GM18511 (cell line): ENCODE data around the gene OSBPL3.

Source experiments
- ATAC-seq: cut with Tn5 transposase; IDR thresholded peaks from one replicate; pipeline ENCODE4 v1.9.1; 2021; ENCODE audit warnings: mild to moderate bottlenecking, moderate library complexity; ENCODE audit not compliant: unreplicated experiment

OSBPL3 gene

DNA sequence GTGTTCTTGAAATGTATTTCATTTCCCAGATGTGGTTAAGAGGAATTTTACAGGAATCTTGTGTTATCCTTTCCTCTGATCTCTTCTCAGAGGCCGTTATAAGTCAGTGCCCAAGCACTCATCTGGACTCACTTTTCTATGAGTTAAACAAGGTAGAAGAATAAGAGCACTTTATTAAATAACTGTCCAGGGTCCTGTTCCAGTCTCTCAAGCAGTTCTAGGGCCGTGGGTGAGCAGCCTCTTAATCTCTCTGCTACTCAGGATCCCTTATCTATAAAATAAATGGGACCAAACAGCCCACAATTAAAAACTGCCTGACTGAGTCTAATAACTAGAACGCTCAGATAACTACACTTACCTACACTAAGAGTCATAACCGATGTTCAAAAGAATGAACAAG is 111.2 kb downstream of the OSBPL3 start:
- ATAC-seq = no peak

DNA sequence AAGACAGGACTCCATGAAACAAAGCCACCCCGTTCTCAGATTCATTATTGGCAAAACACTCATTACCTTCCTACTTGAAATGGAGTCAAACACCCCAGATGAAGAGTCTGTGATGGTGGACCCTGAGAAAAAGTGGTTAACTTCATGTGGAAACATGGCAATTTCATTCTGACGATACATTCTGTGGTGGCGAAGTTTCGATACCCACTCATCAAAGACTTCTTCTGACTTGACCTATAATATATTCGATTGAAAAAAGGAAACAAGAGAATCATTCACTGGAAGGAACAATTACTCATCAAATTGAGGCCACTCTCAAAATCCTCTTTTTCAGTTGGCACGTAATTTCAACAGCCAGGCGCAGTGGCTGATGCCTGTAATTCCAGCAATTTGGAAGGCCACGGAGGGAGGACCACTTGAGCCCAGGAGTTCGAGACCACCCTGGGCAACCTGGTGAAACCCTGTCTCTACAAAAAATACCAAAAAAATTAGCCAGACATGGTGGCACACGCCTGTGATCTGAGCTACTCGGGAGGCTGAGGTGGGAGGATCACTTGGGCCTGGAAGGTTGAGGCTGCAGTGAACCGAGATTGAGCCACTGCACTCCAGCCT is 113.9 kb downstream of the OSBPL3 start:
- no peak for ATAC-seq

GRCh38 chr7:24864214-24864817 is 115.7 kb downstream of the OSBPL3 start:
- ATAC-seq = no peak

- no peak for ATAC-seq
Observed at GRCh38 chr7:24863626-24864025, 116.4 kb downstream of the OSBPL3 start.

DNA sequence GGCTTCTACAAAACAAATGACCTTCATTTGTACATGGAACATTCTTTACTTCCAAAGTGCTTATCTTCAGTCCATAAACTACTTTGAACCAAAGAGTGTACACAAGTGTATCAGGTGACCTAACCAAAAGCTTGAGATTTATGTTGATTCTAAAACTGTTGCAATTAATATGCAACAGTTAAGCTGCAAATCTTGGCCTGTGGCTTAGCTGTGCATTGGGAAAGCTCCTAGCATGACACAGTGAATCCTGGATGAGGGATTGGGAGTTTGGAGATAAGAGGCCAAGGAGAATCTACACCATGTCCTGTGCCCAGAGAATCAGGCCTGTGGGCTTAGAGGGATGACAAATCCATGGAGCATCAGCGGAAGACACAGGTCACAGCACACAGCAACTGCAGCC is 117.5 kb downstream of the OSBPL3 start:
- ATAC-seq = no peak

DNA sequence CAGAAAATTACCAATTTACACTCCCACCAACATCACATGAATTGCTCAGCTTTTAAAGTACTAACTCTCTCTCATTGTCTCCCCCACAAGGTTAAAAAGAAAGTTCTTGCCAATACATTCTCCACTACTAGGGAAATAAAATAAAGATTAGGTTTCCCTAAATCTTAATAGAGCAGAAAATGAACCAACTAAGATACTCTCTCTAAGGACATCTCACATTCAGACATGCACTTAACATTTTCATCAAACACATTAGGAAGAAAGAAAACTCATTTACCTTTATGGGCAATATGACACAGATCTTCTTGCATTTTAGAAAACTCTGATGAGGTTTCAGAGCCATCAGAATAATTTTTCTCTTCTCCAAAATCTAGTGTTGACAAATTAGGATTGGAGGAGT is 118.6 kb downstream of the OSBPL3 start:
- ATAC-seq = no peak

GRCh38 chr7:24860611-24861010 is 119.4 kb downstream of the OSBPL3 start:
- ATAC-seq = no peak

DNA sequence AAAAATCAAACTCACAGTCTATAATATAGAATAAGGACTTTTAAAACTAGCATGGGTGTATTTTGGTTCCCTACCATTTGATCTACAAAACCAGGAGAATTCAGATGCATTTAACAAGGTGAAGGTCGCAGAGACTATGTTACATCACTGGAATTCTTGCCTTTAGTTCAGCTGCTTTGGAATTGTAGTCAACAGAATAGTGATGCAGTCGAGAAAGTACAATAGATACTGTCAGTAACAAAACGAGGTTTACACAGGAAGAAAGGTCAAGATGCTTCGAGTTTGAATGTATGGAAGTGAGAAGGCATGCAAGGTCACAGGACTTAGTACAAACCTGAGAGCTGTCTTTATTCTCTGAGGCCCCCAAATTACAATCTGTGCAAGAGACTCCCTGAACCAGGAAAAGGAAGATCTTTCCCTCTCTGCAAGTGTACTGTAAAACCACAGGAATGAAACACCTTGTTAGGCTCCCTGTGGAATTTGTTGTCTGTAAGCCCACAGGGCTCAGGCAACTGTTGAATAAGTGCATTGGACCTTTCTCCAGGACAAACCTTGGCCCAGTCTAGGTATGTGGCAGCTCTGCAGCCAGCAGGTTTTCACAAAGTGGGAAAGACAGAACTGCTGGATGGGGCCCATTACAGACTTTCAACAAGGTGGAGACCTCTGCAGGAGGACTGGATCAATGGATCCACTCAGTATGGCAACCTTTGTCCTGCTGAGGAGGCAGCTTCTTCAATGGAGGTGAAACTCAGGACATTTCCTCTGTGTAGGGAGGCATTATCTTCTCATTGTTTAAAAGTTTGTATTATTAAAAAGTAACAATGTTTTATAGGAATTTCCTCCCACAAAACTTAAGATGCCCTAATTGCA is 121.6 kb downstream of the OSBPL3 start:
- ATAC-seq = no peak

DNA sequence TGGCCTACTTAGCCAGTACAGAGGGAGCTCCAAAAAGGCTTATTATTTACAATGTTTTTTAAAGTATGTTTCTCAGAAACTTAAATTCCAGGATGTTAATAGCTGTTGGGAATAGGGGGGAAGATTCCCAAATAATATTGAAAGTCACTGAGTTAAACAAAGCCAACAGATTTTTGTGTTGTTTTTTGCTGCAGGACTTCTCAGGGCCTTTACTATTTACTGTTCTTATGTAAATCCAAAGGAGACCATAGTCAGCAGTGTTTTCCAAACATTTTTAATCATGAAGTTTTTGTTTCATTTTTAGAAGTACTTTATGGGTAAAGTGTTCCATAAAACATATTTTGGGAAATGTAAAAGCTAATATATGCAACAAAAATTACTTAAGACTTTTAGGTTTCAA is 122.4 kb downstream of the OSBPL3 start:
- ATAC-seq = no peak

- no peak for ATAC-seq
Observed at GRCh38 chr7:24854866-24855265, 125.1 kb downstream of the OSBPL3 start.

DNA sequence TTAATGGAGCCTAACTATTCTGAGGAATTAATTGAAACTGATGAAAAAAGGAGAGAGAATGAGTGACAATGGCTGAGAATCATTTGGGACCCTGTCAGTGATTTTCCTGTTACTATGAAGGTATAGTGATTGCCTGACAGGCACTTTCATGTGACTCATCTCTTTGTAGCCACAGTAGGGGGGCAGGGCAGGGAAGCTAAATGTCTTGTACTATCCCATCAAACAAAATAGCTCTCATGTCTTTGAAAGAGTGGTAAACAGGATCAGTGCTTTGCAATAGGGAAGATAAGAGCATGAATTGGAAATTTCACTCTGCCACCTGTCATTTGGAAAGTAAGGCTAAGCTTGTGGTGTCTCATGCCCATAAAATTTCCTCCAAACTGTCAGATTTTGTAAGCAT is 128.2 kb downstream of the OSBPL3 start:
- ATAC-seq = no peak

DNA sequence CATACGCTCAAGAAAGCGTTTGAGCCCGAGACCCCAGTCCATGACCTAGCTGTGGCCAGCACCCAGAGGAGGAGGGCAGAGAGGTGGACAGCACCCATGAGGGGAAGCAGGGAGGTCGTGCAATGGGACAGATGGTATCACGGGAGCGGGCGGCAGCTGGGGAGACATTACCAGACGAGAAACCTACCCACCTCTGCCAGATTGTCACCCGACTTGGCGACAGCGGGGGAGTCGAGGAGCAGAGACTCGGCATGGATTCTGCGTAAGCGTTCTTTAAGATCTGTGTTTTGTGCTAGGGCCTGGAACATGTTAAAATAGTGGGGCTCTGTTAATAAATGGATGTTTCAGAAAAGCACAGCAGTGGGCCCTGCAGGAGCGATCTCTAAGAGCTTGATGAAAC is 131.1 kb downstream of the OSBPL3 start:
- ATAC-seq = no peak

GRCh38 chr7:24847754-24848153 is 132.2 kb downstream of the OSBPL3 start:
- ATAC-seq = no peak

GRCh38 chr7:24843821-24844434 is 136.1 kb downstream of the OSBPL3 start:
- no peak for ATAC-seq

- ATAC-seq = peak; percentile 63
Observed at GRCh38 chr7:24842449-24843241, 137.3 kb downstream of the OSBPL3 start.

DNA sequence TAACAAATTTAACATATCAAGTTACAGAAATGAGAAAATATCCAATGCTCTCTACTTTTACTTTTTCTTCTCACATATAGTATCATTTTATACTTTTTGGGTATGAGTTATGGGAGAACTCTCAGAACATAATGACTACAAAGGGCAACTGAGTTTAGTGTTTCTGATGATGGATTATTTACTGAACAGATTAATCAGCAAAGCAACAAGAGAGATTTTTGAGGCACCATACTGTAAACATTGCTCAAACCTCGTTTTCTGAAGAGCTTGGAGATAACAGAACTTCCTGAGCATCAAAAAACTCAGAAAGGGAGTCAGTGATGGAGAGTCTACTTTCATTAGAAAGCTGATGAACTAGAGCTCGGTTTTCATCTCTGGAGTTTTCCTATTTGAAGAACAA is 137.9 kb downstream of the OSBPL3 start:
- no peak for ATAC-seq

GRCh38 chr7:24840563-24840962 is 139.4 kb downstream of the OSBPL3 start:
- ATAC-seq = no peak

DNA sequence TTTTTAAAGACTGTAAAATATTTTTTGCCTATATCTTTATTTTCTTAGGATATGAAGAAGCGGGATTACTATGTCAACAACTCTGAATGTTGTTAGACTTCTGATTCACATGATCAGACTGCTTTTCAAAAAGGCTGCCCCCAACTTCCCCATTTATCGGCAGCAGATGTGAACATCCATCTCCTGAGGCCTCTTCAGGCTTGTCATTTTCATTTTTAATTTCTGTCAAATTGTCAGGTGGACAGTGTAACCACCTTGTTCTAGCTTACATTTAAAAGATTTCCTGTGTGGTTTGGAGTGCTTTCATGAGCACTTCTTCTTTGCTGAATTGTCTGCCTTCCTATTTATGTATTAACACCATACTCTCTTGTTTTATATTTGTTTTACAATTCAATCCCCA is 143.9 kb downstream of the OSBPL3 start:
- peak; percentile 86 for ATAC-seq

DNA sequence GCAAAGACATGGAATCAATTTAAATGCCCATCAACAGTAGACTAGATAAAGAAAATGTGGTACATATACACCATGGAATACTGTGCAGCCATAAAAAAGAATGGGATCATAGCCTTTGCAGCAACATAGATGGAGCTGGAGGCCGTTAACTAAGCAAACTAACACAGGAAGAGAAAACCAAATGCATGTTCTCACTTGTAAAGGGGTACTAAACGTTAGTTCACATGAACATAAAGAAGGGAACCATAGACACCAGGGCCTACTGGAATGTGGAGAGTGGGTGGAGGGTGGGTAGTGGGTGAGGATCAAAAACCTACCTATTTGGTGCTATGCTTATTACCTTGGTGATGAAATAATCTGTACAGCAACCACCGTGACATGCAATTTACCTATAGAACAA is 144.3 kb downstream of the OSBPL3 start:
- peak; percentile 25 for ATAC-seq

DNA sequence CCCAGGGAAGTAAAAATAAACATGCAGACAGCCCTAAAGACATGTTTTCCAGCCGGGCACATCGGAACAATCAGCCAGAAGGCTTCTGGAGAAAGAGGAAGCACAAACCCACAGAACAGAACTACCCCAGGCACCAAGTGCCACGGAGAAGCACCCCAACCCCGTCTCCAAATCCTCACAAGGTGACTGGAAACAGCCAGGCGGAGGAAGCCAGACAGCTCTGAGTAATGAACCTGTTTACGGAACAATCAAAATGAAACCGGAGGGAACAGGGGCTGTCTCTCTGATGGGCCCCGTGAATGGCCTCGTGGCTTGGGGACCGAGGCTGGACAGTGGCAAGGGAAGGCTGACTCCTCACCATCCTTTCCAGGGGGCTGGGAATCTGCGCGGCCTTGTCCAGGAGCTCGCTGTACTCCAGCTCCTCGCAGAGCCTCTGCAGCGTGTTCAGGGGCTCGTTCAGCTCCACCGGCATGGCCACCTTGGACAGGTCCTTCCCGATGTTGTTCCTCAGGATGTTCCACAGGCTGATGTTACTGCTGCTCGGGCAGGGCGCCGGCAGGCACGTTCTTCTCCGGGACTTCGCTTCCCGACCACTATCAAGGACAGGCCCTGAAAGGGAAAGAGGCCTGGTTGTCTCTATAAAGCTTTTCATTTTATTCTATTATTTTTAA is 145.7 kb downstream of the OSBPL3 start:
- ATAC-seq = peak; percentile 41
